Measurements from ENCODE around the gene GSTM5.
"Not testable (repeated sequence)": the region's sequence is repeated elsewhere in the genome, so short reads cannot be mapped to it uniquely, and the experiment has no call there.

DNA sequence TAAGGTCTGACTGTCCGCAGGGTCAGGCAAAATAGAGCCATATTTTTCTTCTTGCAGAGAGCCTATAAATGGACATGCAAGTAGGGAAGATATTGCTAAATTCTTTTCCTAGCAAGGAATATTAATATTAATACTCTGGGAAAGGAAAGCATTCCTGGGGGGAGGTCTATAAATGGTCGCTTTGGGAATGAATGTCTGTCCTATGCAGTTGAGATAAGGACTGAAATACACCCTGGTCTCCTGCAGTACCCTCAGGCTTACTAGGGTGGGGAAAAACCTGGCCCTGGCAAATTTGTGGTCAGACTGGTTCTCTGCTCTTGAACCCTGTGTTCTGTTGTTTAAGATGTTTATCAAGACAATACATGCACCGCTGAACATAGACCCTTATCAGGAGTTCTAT, 9.1 kb upstream of the GSTM5 start:
- TF ChIP-seq, protein P1, sequence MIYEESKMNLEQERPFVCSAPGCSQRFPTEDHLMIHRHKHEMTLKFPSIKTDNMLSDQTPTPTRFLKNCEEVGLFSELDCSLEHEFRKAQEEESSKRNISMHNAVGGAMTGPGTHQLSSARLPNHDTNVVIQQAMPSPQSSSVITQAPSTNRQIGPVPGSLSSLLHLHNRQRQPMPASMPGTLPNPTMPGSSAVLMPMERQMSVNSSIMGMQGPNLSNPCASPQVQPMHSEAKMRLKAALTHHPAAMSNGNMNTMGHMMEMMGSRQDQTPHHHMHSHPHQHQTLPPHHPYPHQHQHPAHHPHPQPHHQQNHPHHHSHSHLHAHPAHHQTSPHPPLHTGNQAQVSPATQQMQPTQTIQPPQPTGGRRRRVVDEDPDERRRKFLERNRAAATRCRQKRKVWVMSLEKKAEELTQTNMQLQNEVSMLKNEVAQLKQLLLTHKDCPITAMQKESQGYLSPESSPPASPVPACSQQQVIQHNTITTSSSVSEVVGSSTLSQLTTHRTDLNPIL (CRISPR knock-in tag; IDR thresholded peaks at IDR 0.05; ENCODE audit: low read depth) = not testable (repeated sequence)
- TF ChIP-seq, protein P2, sequence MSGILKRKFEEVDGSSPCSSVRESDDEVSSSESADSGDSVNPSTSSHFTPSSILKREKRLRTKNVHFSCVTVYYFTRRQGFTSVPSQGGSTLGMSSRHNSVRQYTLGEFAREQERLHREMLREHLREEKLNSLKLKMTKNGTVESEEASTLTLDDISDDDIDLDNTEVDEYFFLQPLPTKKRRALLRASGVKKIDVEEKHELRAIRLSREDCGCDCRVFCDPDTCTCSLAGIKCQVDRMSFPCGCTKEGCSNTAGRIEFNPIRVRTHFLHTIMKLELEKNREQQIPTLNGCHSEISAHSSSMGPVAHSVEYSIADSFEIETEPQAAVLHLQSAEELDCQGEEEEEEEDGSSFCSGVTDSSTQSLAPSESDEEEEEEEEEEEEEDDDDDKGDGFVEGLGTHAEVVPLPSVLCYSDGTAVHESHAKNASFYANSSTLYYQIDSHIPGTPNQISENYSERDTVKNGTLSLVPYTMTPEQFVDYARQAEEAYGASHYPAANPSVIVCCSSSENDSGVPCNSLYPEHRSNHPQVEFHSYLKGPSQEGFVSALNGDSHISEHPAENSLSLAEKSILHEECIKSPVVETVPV (CRISPR knock-in tag; IDR thresholded peaks at IDR 0.05) = not testable (repeated sequence)
- not testable (repeated sequence) for TF ChIP-seq GLIS3, SNAI2, ZNF8, ZFP30 (CRISPR knock-in tag; IDR thresholded peaks at IDR 0.05)
- TF ChIP-seq, protein P3, sequence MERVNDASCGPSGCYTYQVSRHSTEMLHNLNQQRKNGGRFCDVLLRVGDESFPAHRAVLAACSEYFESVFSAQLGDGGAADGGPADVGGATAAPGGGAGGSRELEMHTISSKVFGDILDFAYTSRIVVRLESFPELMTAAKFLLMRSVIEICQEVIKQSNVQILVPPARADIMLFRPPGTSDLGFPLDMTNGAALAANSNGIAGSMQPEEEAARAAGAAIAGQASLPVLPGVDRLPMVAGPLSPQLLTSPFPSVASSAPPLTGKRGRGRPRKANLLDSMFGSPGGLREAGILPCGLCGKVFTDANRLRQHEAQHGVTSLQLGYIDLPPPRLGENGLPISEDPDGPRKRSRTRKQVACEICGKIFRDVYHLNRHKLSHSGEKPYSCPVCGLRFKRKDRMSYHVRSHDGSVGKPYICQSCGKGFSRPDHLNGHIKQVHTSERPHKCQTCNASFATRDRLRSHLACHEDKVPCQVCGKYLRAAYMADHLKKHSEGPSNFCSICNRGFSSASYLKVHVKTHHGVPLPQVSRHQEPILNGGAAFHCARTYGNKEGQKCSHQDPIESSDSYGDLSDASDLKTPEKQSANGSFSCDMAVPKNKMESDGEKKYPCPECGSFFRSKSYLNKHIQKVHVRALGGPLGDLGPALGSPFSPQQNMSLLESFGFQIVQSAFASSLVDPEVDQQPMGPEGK (CRISPR knock-in tag; IDR thresholded peaks at IDR 0.05; ENCODE audit: borderline replicate concordance) = not testable (repeated sequence)
- TF ChIP-seq, protein P4, sequence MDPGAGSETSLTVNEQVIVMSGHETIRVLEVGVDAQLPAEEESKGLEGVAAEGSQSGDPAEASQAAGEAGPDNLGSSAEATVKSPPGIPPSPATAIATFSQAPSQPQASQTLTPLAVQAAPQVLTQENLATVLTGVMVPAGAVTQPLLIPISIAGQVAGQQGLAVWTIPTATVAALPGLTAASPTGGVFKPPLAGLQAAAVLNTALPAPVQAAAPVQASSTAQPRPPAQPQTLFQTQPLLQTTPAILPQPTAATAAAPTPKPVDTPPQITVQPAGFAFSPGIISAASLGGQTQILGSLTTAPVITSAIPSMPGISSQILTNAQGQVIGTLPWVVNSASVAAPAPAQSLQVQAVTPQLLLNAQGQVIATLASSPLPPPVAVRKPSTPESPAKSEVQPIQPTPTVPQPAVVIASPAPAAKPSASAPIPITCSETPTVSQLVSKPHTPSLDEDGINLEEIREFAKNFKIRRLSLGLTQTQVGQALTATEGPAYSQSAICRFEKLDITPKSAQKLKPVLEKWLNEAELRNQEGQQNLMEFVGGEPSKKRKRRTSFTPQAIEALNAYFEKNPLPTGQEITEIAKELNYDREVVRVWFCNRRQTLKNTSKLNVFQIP (CRISPR knock-in tag; IDR thresholded peaks at IDR 0.05; ENCODE audit: borderline replicate concordance, low read depth) = not testable (repeated sequence)
